Nephron (organoid): ENCODE results near the gene GPX6.
A peak's percentile ranks its signal among the peaks of the same experiment; 100 is the strongest.

ENCODE experiments used
- H3K27ac Mint-ChIP-seq, 3 experiments: 2 replicates each; pipeline ENCODE4 v1.8.0; 2020; ENCODE audit warnings: mixed read lengths in 3 of 3, mild to moderate bottlenecking in 2 of 3, moderate library complexity in 1 of 3
- H3K27me3 Mint-ChIP-seq: 2 replicates; pipeline ENCODE4 v1.8.0; 2021; ENCODE audit warnings: low read depth, mild to moderate bottlenecking, moderate library complexity, mixed read lengths
- H3K36me3 Mint-ChIP-seq: 2 replicates; pipeline ENCODE4 v1.8.0; 2020; ENCODE audit warnings: low read depth, mixed read lengths
- H3K4me1 Mint-ChIP-seq: 2 replicates; pipeline ENCODE4 v1.8.0; 2020; ENCODE audit warnings: mixed read lengths
- H3K4me3 Mint-ChIP-seq, 3 experiments: 2 replicates each; pipeline ENCODE4 v1.8.0; 2020; ENCODE audit warnings: mild to moderate bottlenecking in 3 of 3, mixed read lengths in 3 of 3, moderate library complexity in 2 of 3
- H3K9me3 Mint-ChIP-seq: 2 replicates; pipeline ENCODE4 v1.8.0; 2020; ENCODE audit warnings: mixed read lengths
- TF ChIP-seq, protein P1 (sequence below), 3 experiments: fragments of 200-600 bp; sonication (generic); IDR thresholded peaks; one replicate each; pipeline ENCODE4 v1.5.0; 2021; ENCODE audit warnings: antibody characterized with exemption in 3 of 3; ENCODE audit not compliant: unreplicated experiment in 3 of 3

Gene GPX6

DNA sequence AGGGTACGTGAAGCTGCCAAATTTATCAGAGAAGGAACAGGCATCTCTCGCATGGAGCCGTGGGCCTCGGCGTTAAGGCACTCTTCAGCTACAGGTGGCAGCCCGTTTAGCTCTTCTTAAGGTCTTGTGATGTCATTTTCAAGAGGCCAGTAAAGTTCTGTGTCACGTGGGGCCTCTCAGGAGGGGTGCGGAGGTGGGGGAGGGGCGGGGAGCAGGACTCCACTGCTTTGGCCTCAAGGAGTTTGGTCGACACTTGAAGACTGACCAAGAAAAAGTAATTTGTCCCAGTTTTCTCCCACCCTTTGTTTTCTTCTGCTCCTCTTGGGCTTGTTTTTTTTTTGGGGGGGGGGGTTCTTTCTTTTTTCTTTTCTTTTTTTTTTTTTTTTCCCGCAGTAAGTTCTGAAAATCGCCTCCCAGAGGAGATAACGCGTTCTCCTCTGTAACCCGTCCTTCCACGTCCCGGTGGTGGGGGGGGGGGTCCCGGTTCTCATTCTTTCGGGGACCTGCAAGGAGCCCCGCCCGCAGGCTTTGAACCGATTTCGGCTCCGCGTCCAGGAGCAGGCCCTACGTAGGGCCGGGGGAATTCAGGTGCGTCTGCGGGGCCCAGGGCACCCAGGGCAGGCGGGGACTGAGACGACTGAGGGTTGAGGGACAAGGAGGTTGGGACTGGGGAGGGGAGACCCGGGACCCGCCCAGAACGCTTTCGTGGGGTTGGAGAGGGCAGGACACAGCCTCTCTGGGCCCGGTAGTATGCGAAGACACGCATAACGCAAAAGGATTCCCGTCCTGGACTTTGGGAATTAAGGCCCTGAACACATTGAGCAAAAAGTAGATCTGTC is 26.0 kb downstream of the GPX6 start:
- Mint-ChIP-seq H3K27me3 (peaks cover 17% of the 10 kb centered on the region), H3K4me1 (peaks cover 21% of the 10 kb centered on the region), H3K36me3 (no peaks in the 10 kb centered on the region), H3K9me3 (no peaks in the 10 kb centered on the region), H3K4me3 (peak overlapping the region; percentile 89 to 92 (median 89)), H3K27ac (peak overlapping the region; percentile 97)
- TF ChIP-seq, protein P1, sequence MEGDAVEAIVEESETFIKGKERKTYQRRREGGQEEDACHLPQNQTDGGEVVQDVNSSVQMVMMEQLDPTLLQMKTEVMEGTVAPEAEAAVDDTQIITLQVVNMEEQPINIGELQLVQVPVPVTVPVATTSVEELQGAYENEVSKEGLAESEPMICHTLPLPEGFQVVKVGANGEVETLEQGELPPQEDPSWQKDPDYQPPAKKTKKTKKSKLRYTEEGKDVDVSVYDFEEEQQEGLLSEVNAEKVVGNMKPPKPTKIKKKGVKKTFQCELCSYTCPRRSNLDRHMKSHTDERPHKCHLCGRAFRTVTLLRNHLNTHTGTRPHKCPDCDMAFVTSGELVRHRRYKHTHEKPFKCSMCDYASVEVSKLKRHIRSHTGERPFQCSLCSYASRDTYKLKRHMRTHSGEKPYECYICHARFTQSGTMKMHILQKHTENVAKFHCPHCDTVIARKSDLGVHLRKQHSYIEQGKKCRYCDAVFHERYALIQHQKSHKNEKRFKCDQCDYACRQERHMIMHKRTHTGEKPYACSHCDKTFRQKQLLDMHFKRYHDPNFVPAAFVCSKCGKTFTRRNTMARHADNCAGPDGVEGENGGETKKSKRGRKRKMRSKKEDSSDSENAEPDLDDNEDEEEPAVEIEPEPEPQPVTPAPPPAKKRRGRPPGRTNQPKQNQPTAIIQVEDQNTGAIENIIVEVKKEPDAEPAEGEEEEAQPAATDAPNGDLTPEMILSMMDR (IDR thresholded peaks at IDR 0.05; ENCODE audit: unreplicated experiment in 3 of 3): no peak

DNA sequence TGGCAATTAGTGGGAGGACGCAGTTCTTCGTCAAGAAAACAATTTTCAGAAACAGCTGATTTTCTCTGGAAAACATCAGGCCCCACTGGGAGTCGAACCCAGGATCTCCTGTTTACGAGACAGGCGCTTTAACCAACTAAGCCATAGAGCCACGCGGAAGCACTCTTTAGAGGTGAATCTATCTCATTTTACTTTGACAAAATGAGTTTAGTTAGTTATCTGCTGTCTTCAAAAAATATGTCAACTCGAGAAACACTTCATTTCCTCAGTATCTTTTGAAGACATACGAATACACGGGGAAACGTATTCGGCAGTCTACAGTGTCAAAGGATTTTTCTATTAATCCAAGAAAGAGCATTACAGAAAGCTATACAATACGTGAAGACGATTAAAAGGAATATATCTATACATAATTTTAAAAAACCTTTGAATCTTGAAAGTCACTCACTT is 26.7 kb downstream of the GPX6 start:
- H3K27ac Mint-ChIP-seq: peak overlapping the region; percentile 97
- no peaks in the 10 kb centered on the region for H3K9me3 Mint-ChIP-seq

DNA sequence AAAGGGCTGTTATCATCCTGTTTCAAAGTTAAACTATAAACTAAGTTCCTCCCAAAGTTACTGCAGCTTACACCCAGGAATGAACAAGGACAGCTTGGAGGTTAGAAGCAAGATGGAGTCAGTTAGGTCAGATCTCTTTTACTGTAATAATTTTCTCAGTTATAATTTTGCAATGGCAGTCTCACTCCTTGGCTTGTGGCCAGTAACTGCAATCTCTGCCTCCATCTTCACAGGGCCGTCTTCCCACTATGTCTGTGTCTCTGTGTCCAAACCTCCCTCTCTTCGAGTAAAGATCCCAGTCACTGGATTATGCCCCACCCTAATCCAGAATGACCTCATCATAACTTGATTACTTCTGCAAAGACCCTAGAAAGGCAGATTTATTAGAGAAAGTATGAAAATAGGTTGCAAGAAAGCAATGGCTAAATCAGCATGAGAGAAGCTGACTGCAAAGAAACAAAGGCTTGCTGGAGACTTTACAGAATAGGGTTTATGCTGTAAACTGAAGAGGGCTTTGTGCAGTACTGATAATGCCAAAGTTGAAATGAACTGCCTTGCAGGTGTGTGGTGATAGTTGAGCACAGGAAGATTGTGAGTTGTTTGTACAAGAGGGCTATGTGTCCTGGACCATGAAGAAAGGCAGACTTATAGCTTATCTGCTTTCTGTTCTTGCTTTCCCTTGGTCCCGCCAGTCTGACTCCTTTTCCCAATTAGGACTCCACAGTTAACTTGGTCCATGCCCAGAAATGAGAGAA is 28.4 kb downstream of the GPX6 start:
- peak overlapping the region in 2 of 3 experiments; percentile 16 to 17 for H3K4me3 Mint-ChIP-seq
- H3K9me3 Mint-ChIP-seq: no peaks in the 10 kb centered on the region

More for the DNA sequence above, 26.7 kb downstream of the GPX6 start:
- TF ChIP-seq, protein P1 (IDR thresholded peaks at IDR 0.05; ENCODE audit: unreplicated experiment in 3 of 3): no peak
- Mint-ChIP-seq H3K27me3 (peaks cover 17% of the 10 kb centered on the region), H3K4me1 (peaks cover 21% of the 10 kb centered on the region), H3K4me3 (peak overlapping the region; percentile 89 to 92 (median 89)), H3K36me3 (no peaks in the 10 kb centered on the region)

DNA sequence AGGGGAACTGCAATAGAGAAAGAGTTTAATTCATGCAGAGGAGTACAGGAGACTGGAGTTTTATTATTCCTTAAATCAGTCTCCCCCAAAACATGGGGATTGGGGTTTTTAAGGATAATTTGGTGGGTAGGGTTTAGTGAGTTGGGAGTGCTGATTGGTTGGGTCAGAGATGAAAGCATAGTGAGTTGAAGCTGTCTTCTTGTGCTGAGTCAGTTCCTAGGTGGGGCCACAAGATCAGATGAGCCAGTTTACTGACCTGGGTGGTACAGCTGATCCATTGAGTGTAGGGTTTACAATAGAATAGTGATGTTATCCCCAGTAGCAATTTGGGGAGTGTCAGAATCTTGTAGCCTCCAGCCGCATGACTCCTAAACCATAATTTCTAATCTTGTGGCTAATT is 29.1 kb downstream of the GPX6 start:
- Mint-ChIP-seq H3K4me3 (peak overlapping the region in 2 of 3 experiments; percentile 23 to 40), H3K9me3 (no peaks in the 10 kb centered on the region), H3K36me3 (no peaks in the 10 kb centered on the region), H3K4me1 (peaks cover 14% of the 10 kb centered on the region), H3K27me3 (peaks cover 17% of the 10 kb centered on the region), H3K27ac (no peak overlapping the region)
- TF ChIP-seq, protein P1 (IDR thresholded peaks at IDR 0.05; ENCODE audit: unreplicated experiment in 3 of 3): no peak

More for the DNA sequence above, 28.4 kb downstream of the GPX6 start:
- H3K4me1 Mint-ChIP-seq: peaks cover 20% of the 10 kb centered on the region
- H3K27ac Mint-ChIP-seq: peak overlapping the region in 1 of 3 experiments; percentile 14
- peaks cover 17% of the 10 kb centered on the region for H3K27me3 Mint-ChIP-seq
- TF ChIP-seq, protein P1 (IDR thresholded peaks at IDR 0.05; ENCODE audit: unreplicated experiment in 3 of 3): no peak
- no peaks in the 10 kb centered on the region for H3K36me3 Mint-ChIP-seq

DNA sequence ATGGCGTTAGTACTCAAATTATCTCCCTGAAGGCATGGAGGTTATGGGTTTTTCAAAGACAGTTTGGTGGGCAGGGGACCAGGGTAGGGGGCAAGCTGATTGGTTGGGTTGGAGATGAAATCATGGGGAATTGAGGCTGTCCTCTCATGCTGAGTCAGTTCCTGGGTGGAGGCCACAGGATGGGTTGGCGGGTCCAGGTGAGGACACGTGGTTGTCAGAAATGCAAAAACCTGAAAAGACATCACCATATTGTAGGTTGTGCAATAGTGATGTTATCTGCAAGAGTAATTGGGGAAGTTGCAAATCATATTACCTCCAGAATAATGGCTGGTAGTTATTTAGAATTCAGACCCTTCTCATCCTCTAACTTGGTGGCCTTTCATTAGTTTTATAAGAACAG is 30.1 kb downstream of the GPX6 start:
- peaks cover 13% of the 10 kb centered on the region for H3K27me3 Mint-ChIP-seq
- peaks cover 9% of the 10 kb centered on the region for H3K4me1 Mint-ChIP-seq

More for the DNA sequence above, 30.1 kb downstream of the GPX6 start:
- H3K4me3 Mint-ChIP-seq: no peak overlapping the region
- TF ChIP-seq, protein P1 (IDR thresholded peaks at IDR 0.05; ENCODE audit: unreplicated experiment in 3 of 3): no peak
- no peak overlapping the region for H3K27ac Mint-ChIP-seq
- no peaks in the 10 kb centered on the region for H3K36me3 Mint-ChIP-seq
- no peaks in the 10 kb centered on the region for H3K9me3 Mint-ChIP-seq
